Uterus (tissue), 2 donors: ENCODE data around the gene RAMAC.

Experiments
- CTCF ChIP-seq, 4 experiments: fragments of 200-600 bp in 2 of 4; fragments of 450-650 bp in 2 of 4; sonication (generic) in 2 of 4; IDR thresholded peaks; one replicate each; pipeline ENCODE4 v1.5.1; 2016 to 2019; ENCODE audit warnings: antibody characterized with exemption in 4 of 4, mild to moderate bottlenecking in 2 of 4, moderate library complexity in 1 of 4
- POLR2A ChIP-seq, 2 donors: fragments of 450-650 bp; IDR thresholded peaks; one replicate each; pipeline ENCODE4 v1.6.1; 2016; ENCODE audit warnings: antibody characterized with exemption in 2 of 2, mild to moderate bottlenecking in 1 of 2, moderate library complexity in 1 of 2

GRCh38 chr15:82944056-82944455, 42.0 kb upstream of the RAMAC start:
- TF ChIP-seq POLR2A (IDR thresholded peaks at IDR 0.05) = no peak
- no peak for TF ChIP-seq CTCF (IDR thresholded peaks at IDR 0.05)
